ENCODE results near the gene STARD7.

DNA sequence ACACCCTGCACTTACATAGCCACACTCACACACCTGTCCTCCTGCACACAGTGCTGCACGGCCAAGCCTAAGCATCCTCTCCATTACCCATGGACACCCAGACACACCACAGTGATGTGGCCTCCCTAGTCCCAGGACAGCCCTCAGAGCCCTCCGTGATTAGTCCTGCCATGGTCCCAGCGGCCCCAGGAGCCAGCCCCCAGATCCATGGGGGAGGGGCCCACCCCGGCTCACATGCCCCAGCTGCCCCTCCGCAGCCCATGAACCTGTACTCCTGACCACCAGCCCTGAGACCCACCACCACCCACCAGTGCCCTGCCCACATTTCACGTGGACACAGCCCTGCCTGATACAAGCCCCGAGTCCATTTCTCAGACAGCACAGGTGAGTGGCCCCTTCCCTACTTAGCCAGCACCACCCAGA is 55.3 kb downstream of the STARD7 start:
- TF ChIP-seq, protein P1, sequence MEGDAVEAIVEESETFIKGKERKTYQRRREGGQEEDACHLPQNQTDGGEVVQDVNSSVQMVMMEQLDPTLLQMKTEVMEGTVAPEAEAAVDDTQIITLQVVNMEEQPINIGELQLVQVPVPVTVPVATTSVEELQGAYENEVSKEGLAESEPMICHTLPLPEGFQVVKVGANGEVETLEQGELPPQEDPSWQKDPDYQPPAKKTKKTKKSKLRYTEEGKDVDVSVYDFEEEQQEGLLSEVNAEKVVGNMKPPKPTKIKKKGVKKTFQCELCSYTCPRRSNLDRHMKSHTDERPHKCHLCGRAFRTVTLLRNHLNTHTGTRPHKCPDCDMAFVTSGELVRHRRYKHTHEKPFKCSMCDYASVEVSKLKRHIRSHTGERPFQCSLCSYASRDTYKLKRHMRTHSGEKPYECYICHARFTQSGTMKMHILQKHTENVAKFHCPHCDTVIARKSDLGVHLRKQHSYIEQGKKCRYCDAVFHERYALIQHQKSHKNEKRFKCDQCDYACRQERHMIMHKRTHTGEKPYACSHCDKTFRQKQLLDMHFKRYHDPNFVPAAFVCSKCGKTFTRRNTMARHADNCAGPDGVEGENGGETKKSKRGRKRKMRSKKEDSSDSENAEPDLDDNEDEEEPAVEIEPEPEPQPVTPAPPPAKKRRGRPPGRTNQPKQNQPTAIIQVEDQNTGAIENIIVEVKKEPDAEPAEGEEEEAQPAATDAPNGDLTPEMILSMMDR (IDR thresholded peaks at IDR 0.05) = no peak
- TF ChIP-seq POLR2A (IDR thresholded peaks at IDR 0.05) (no peak), POLR2AphosphoS5 (IDR thresholded peaks at IDR 0.05) (no peak), EP300 (IDR thresholded peaks at IDR 0.05) (no peak)
